ENCODE results near the gene GMEB2.

- TF ChIP-seq POLR2AphosphoS2 (IDR thresholded peaks at IDR 0.05; ENCODE audit: low read depth, low read length): no peak
- TF ChIP-seq EP300 (IDR thresholded peaks at IDR 0.05; ENCODE audit: borderline replicate concordance in 1 of 2, control insufficient read depth in 1 of 2, low read depth in 2 of 2, low read length in 2 of 2): no peak
- TF ChIP-seq SPI1 (IDR thresholded peaks at IDR 0.05; ENCODE audit: borderline replicate concordance, insufficient read depth, low read depth, low read length): no peak
- TF ChIP-seq CEBPZ (IDR thresholded peaks at IDR 0.05; ENCODE audit: low read depth, low read length): no peak
- TF ChIP-seq, protein P1, sequence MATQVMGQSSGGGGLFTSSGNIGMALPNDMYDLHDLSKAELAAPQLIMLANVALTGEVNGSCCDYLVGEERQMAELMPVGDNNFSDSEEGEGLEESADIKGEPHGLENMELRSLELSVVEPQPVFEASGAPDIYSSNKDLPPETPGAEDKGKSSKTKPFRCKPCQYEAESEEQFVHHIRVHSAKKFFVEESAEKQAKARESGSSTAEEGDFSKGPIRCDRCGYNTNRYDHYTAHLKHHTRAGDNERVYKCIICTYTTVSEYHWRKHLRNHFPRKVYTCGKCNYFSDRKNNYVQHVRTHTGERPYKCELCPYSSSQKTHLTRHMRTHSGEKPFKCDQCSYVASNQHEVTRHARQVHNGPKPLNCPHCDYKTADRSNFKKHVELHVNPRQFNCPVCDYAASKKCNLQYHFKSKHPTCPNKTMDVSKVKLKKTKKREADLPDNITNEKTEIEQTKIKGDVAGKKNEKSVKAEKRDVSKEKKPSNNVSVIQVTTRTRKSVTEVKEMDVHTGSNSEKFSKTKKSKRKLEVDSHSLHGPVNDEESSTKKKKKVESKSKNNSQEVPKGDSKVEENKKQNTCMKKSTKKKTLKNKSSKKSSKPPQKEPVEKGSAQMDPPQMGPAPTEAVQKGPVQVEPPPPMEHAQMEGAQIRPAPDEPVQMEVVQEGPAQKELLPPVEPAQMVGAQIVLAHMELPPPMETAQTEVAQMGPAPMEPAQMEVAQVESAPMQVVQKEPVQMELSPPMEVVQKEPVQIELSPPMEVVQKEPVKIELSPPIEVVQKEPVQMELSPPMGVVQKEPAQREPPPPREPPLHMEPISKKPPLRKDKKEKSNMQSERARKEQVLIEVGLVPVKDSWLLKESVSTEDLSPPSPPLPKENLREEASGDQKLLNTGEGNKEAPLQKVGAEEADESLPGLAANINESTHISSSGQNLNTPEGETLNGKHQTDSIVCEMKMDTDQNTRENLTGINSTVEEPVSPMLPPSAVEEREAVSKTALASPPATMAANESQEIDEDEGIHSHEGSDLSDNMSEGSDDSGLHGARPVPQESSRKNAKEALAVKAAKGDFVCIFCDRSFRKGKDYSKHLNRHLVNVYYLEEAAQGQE (IDR thresholded peaks at IDR 0.05; ENCODE audit: low read depth, low read length): no peak
- TF ChIP-seq RAD21 (IDR thresholded peaks at IDR 0.05; ENCODE audit: insufficient read depth, low read depth, low read length): no peak
- TF ChIP-seq TCF12 (IDR thresholded peaks at IDR 0.05; ENCODE audit: low read depth, low read length): no peak
- TF ChIP-seq NFIC (IDR thresholded peaks at IDR 0.05; ENCODE audit: low read depth, low read length): no peak
- TF ChIP-seq, protein P2, sequence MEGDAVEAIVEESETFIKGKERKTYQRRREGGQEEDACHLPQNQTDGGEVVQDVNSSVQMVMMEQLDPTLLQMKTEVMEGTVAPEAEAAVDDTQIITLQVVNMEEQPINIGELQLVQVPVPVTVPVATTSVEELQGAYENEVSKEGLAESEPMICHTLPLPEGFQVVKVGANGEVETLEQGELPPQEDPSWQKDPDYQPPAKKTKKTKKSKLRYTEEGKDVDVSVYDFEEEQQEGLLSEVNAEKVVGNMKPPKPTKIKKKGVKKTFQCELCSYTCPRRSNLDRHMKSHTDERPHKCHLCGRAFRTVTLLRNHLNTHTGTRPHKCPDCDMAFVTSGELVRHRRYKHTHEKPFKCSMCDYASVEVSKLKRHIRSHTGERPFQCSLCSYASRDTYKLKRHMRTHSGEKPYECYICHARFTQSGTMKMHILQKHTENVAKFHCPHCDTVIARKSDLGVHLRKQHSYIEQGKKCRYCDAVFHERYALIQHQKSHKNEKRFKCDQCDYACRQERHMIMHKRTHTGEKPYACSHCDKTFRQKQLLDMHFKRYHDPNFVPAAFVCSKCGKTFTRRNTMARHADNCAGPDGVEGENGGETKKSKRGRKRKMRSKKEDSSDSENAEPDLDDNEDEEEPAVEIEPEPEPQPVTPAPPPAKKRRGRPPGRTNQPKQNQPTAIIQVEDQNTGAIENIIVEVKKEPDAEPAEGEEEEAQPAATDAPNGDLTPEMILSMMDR (IDR thresholded peaks at IDR 0.05 in 2 of 3, conservative IDR thresholded peaks at IDR 0.05 in 1 of 3; ENCODE audit: control insufficient read depth in 2 of 3, extremely low read depth in 1 of 3, insufficient read depth in 1 of 3, low read depth in 3 of 3, low read length in 3 of 3): no peak
- no peak for TF ChIP-seq GABPA (IDR thresholded peaks at IDR 0.05; ENCODE audit: low read depth)
Measured at GRCh38 chr20:63567136-63567385, 59.8 kb downstream of the GMEB2 start.
